ENCODE results near the gene RNF220.

DNA sequence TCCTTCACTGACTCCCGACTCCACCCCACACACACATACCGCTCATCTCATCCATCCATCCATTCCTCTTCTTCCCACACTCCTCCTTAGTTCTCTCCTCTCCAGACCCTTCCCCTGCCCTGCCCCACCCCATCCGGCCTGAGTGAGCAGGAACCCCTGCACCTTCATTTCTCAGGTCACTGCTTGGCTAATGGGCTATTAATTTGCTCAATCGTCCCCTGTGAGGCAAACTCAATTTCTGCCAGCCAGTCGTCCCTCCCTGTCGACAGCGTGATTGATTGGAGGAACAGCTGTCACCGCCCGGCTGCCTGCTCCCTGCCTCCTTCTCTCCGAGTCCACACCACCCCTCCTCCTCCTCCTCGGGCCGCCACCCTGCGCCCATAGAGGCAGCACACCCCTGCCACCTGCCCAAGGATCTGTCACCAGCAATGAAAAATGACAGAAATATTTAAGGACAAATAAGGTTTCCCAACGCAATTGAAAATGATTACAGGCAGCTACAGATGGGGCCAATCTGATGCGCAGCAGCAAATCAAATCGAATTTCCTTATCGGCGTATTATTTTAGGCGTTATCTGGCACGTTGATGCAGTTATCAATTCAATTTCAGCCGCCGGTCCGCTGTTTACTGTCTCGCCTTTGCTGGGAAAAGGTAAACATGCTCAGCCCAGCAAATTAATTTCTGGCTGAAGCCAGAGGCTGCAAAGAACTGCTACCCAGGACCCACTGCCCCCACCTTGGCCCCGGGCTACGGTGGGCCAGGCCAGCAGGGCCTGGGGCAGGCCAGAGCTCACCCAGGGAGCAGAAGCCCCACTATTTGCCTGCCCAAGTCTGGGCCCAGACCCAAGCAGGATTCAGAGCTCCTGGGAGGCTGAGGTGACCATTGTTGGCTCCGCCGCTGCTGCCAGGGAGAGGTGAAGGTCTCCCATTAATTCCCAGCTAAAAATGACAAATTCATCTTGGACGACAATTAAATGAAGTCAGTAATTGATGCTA is 197.9 kb downstream of the RNF220 start:
- TF ChIP-seq TOX (CRISPR knock-in tag; IDR thresholded peaks at IDR 0.05; ENCODE audit: borderline replicate concordance) (no peak), PPARA (CRISPR knock-in tag; IDR thresholded peaks at IDR 0.05; ENCODE audit: borderline replicate concordance) (no peak), OSR1 (CRISPR knock-in tag; IDR thresholded peaks at IDR 0.05) (no peak), PATZ1 (CRISPR knock-in tag; IDR thresholded peaks at IDR 0.05; ENCODE audit: borderline replicate concordance) (no peak), ZNF70 (CRISPR knock-in tag; IDR thresholded peaks at IDR 0.05) (no peak), CSDC2 (CRISPR knock-in tag; IDR thresholded peaks at IDR 0.05) (no peak), ZC3H10 (CRISPR knock-in tag; IDR thresholded peaks at IDR 0.05) (no peak), BACH2 (CRISPR knock-in tag; IDR thresholded peaks at IDR 0.05; ENCODE audit: borderline replicate concordance) (no peak), GLIS3 (CRISPR knock-in tag; IDR thresholded peaks at IDR 0.05) (no peak), TSHZ2 (CRISPR knock-in tag; IDR thresholded peaks at IDR 0.05) (no peak)

Measured in SK-N-SH treated with all-trans-retinoic acid at 6 μM for 48 hours (cell line).